ENCODE results near the gene PNPT1.

DNA sequence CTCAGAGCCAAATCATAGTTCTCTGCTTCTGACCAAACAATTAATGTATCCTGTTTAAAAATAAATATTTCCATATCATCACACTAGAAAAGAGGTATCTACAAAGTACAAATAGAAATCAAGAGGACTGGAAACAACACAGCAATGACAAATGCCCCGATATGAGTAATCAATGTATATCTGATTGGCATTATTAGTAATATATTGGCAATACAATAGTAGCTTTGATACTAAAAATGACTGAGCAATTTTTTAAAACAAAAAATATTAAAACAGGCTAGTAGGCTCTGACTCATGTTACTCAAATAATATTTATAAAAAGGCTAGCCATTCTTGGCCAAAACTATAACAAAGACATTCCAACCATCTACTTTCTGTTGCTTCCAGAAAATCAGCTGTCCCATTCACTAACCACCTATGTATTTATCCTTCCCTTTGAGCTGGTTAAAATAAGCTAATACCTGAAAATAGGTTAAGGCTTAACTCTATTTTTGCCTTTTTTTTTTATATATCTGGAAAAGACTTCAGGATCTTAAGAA lies 89.5 kb downstream of the PNPT1 start:
- TF ChIP-seq ZNF274 (IDR thresholded peaks at IDR 0.05; ENCODE audit: low read depth, low read length), result no peak
- no peak for TF ChIP-seq POLR2AphosphoS5 (IDR thresholded peaks at IDR 0.05; ENCODE audit: low read depth, low read length)
- TF ChIP-seq POLR2A (IDR thresholded peaks at IDR 0.05; ENCODE audit: borderline replicate concordance, extremely low read depth, insufficient read depth, insufficient read length), result no peak
- no peak for TF ChIP-seq EGR1 (IDR thresholded peaks at IDR 0.05; ENCODE audit: low read depth)
- TF ChIP-seq SIN3A (IDR thresholded peaks at IDR 0.05; ENCODE audit: low read depth), result no peak
- TF ChIP-seq, protein P1, sequence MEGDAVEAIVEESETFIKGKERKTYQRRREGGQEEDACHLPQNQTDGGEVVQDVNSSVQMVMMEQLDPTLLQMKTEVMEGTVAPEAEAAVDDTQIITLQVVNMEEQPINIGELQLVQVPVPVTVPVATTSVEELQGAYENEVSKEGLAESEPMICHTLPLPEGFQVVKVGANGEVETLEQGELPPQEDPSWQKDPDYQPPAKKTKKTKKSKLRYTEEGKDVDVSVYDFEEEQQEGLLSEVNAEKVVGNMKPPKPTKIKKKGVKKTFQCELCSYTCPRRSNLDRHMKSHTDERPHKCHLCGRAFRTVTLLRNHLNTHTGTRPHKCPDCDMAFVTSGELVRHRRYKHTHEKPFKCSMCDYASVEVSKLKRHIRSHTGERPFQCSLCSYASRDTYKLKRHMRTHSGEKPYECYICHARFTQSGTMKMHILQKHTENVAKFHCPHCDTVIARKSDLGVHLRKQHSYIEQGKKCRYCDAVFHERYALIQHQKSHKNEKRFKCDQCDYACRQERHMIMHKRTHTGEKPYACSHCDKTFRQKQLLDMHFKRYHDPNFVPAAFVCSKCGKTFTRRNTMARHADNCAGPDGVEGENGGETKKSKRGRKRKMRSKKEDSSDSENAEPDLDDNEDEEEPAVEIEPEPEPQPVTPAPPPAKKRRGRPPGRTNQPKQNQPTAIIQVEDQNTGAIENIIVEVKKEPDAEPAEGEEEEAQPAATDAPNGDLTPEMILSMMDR (IDR thresholded peaks at IDR 0.05 in 2 of 3, conservative IDR thresholded peaks at IDR 0.05 in 1 of 3; ENCODE audit: borderline replicate concordance in 1 of 3, insufficient read depth in 1 of 3, low read depth in 2 of 3, low read length in 2 of 3), result no peak
- no peak for TF ChIP-seq JUND (IDR thresholded peaks at IDR 0.05)
- TF ChIP-seq ZBTB33 (IDR thresholded peaks at IDR 0.05; ENCODE audit: extremely low read depth, insufficient replicate concordance, low read length), result no peak
- TF ChIP-seq SRF (IDR thresholded peaks at IDR 0.05; ENCODE audit: low read depth), result no peak
- TF ChIP-seq CBX3 (IDR thresholded peaks at IDR 0.05; ENCODE audit: low read depth), result no peak
- TF ChIP-seq EZH2 (IDR thresholded peaks at IDR 0.05), result no peak
- TF ChIP-seq EZH2phosphoT487 (IDR thresholded peaks at IDR 0.05; ENCODE audit: borderline replicate concordance), result no peak
- no peak for TF ChIP-seq RAD21 (IDR thresholded peaks at IDR 0.05; ENCODE audit: low read depth)
